ENCODE measurements around the gene PLXNB1.
A peak's percentile ranks its signal among the peaks of the same experiment; 100 is the strongest.
"Not testable (repeated sequence)": the region's sequence is repeated elsewhere in the genome, so short reads cannot be mapped to it uniquely, and the experiment has no call there.

The PLXNB1 gene

GRCh38 chr3:48403533-48404439 lies 26.1 kb downstream of the PLXNB1 start:
- no peak for DNase-seq

DNA sequence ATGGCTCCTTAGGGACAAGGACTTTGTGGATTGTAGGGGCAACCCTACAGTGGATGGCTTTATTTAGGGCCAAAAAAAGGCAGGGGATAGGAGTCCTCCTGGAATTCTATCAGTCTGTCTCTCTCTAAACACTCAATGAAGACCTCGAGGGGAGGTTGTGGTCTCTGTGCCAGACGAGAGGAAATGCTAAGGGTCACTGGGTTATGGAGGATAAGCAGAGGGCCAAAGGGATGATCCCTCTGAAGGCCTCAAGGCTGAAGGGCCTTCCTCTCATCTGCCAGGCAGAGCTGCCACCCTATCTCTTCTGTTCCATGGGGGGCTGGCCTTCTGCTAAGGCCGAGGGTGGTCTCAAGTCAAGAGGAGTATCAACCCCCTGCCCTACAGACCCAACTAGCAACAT lies 27.0 kb downstream of the PLXNB1 start:
- DNase-seq: no peak

GRCh38 chr3:48402281-48402732 lies 27.6 kb downstream of the PLXNB1 start:
- no peak for DNase-seq

DNA sequence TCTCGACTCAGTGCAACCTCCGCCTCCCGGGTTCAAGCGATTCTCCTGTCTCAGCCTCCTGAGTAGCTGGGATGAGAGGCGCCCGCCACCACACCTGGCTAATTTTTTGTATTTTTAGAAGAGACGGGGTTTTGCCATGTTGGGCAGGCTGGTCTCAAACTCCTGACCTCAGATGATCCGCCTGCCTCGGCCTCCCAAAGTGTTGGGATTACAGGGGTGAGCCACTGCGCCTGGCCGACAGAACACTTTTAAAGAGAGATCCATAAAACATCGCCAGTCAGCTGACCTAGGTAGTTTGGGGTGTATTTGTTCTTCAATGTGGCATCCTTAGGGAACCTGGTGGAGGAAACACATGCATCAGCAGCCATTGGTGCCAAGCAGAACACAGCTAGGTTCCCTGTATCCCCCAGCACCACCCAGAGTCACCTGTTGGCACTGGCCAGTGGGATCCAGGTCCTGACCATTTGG lies 28.4 kb downstream of the PLXNB1 start:
- DNase-seq: not testable (repeated sequence)

- DNase-seq: peak; percentile 56 to 60
These were observed 29.0 kb downstream of the PLXNB1 start for GRCh38 chr3:48400824-48401433.

DNA sequence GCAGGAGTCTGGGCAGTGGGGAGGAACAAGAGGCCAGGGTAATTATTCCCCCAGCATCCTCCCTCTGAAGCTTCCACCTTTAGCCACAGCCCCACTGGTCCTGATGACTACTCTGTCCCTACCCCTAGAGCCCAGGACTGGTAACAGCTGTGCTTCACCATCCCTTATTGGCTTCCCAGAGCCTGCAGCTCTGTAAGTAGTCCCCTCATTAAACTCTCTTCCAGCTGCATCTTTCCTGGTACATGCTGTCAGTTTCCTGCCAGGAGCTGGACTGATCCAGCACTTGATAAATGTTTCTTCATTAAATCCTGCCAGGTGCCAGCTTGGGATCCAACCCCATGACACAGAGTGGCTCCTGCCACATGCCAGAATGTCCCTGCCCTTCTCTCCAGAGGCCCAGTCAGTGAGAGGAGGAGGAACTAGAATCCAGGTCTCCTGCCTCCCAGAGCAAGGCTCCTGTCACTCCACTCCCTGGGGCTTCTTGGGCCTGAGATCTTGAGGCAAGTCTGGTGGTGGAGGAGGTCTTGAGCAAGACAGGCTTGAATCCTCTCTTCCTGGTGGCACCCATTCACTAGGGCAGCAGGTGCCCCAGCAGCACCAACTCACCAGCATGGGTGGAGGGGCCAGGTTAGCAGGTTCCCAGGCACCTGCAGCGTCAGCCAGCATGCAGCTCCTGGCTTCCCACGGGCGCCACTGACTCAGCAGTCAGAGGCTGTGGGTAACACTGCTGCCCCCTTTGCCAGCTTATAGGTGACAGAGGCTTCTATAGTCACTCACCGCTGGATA lies 30.3 kb downstream of the PLXNB1 start:
- no peak for DNase-seq

GRCh38 chr3:48398701-48399386 lies 31.0 kb downstream of the PLXNB1 start:
- no peak for DNase-seq

DNA sequence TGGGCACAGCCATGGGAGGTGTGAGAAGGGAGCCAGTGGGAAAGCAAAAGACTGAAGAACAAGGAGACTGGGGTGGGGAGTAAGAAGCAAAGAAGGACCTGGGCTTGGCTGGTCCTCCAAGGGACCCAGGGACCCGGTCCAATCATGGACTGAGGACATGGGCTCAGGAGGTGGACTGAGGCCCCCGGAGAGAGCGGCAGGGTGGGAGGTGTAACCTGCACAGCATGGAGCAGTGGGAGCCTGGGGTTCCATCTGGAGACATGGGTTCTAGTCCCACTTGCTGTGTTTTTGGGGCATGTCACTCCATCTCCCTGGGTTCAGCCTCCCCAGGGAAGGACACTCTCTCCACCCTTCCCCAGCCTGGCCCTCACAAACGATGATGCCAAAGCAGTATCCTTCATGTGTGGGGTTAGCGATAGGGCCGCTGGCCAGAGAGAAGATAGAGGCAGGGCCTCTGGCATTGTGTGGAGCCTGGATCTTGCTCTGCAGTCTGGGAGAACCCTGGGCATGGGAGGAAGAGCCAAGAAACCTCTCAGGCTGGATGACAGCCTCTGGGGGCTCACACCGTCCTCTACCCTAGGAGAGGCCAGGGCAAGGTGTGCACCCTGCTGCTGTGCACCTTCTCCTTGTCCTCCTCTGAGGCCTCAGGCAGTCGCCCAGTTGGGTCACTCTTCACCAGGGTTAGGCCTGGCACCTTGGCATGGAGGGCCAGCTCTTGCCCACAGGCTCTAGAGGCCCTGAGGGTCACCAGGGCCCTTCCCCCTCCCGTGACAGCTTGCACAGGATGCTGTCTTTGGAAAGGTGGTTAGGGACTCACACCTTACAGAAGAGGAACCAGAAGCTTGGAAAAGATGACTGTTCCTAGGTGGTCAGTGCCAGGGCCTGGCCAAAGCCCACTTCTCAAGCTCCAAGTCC lies 31.9 kb downstream of the PLXNB1 start:
- no peak for DNase-seq

GRCh38 chr3:48395714-48396113 lies 34.2 kb downstream of the PLXNB1 start:
- DNase-seq: no peak

GRCh38 chr3:48394391-48394790 lies 35.5 kb downstream of the PLXNB1 start:
- no peak for DNase-seq

- DNase-seq: no peak
These were observed 40.9 kb downstream of the PLXNB1 start for GRCh38 chr3:48388966-48389365.

DNA sequence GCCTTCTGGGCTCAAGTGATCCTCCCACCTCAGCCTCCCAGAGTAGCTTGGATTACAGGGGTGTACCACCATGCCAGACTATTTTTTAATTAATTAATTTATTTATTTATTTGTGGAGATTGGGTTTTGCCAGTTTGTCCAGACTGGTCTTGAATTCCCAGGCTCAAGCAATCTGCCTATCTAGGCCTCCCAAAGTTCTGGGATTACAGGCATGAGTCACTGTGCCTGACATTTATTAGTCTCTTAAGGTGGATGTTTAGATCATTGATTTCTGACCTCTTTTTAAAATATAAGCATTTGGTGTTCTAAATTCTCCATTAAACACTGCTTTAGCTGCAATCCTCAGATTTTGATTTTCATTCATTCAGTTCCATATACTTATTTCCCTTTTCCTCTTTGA lies 42.3 kb downstream of the PLXNB1 start:
- DNase-seq: no peak

DNA sequence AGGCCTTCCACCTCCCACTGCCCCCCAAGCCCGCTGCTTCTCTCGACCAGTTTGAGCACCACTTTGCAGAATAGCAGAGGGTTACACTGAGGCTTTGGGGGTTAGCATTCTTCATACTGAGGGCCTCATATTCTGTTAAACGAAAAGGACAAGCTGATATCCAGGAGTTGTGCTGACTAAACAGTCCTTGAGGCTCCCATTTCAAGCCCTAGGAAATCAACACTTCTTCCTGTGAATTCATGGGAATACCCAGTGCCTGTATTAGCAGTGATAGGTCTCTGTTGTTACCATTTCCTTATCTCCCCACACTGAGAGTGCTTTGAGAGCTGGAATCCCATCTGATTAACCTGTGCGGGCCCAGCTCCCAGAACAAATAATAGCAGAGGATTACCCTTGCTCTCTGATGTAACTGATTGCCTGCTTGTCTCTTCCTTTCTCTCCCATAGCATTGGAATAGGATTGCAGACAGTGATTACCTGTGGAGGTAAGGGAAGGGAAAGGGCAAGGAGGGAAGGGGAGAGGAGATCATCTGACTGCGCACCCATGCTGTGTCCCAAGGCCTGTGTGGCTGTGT lies 56.9 kb downstream of the PLXNB1 start:
- no peak for DNase-seq

DNA sequence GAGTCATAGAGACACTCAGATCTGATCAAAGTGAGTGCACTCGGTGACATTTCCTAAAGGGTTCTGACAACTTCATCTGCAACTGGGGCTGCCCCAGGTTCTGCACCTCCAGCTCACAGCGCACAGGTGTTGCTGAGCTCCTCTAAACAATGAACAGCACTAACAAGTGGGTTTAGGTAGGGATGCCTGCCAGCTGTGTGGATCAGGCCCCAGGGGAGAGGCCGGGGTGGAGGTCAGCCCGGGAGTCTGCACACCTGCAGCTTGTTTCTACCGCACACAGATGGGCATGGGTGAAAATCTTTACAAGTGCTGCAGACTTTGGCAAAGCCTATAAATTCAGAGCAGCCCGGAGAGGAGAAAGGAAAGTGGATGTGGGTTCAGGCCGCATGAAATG lies 57.5 kb downstream of the PLXNB1 start:
- DNase-seq: no peak

- no peak for DNase-seq
These were observed 58.1 kb downstream of the PLXNB1 start, which contains the start of gene FBXW12 for GRCh38 chr3:48371651-48372376. Gene FBXW12, plus strand, starts transcription at chr3:48372219. Its CDS starts 549 bp downstream, at chr3:48372768.

GRCh38 chr3:48370333-48370713 lies 59.6 kb downstream of the PLXNB1 start:
- no peak for DNase-seq

- DNase-seq: no peak
These were observed 60.1 kb downstream of the PLXNB1 start for GRCh38 chr3:48369693-48370332.

- DNase-seq: no peak
These were observed 62.7 kb downstream of the PLXNB1 start for GRCh38 chr3:48367201-48367600.

DNA sequence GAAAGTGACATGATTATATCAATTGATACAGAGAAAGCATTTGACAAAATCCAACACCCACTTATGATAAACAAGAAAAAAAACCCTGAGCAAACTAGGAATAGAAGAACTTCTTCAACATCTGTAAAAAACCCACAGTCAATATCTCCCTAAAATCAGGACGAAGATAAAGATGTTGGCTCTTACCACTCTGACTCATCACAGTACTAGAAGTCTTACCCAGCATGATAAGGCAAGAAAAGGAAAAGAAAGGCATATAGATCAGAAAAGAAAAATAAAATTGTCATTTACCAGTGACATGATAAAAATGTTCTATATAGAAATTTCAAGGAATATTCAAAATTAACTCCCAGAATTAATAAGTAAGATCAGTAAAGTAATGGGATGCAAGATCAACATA lies 65.0 kb downstream of the PLXNB1 start:
- DNase-seq: no peak

GRCh38 chr3:48361928-48362327 lies 68.0 kb downstream of the PLXNB1 start:
- no peak for DNase-seq

All from activated CD4-positive, alpha-beta T cell treated with anti-CD3 and anti-CD28 coated beads, Interleukin-2, amount 50 U/mL, for 4 hours (primary cell).